Measurements from ENCODE around the gene TIAM2. TPM values are rescaled to one million over a fixed set of nuclear protein-coding genes. Genes with fewer than 3 reads are reported as not detected.

The TIAM2 gene
- total and polyA plus RNA-seq, 2 donors (not counting 3 experiments of a cell fraction or from before 2014, with no cell fraction given) = 9.6 to 18.5 TPM

GRCh38 chr6:155163601-155164000, 168.5 kb downstream of the TIAM2 start:
- Histone ChIP-seq H4K20me1 (replicated peaks; ENCODE audit: control insufficient read depth, extremely low read depth, insufficient read depth, low read length) (no peaks in the 10 kb centered on the region), H3K9ac (replicated peaks; ENCODE audit: extremely low read depth, insufficient read depth, low read length) (no peak overlapping the region), H3K27me3 (ENCODE audit: control insufficient read depth in 2 of 2, insufficient read depth in 2 of 2, low read length in 2 of 2) (no peaks in the 10 kb centered on the region), H3K36me3 (ENCODE audit: control insufficient read depth in 2 of 2, extremely low read depth in 1 of 2, insufficient read depth in 2 of 2, low read length in 2 of 2) (no peaks in the 10 kb centered on the region), H3K9me3 (replicated peaks; ENCODE audit: control insufficient read depth, insufficient read depth, low read length) (no peaks in the 10 kb centered on the region), H3K27ac (ENCODE audit: insufficient read depth, low read depth, low read length) (no peak overlapping the region), H3K4me3 (replicated peaks in 1 of 3; ENCODE audit: insufficient read depth in 1 of 3, low read depth in 1 of 3, low read length in 3 of 3) (no peak overlapping the region), H3K4me2 (ENCODE audit: insufficient read depth, low read length) (no peak overlapping the region), H3K9me1 (replicated peaks; ENCODE audit: control insufficient read depth, extremely low read depth, insufficient read depth, low read length) (no peaks in the 10 kb centered on the region), H2AFZ (ENCODE audit: low read depth, low read length) (no peak overlapping the region), H3K4me1 (ENCODE audit: control insufficient read depth, extremely low read depth, insufficient read depth, low read length) (peaks cover 3% of the 10 kb centered on the region), H3K79me2 (ENCODE audit: control insufficient read depth, insufficient read depth, low read length) (no peaks in the 10 kb centered on the region)
- DNase-seq (ENCODE audit: low read depth, low spot score) (no peak), FAIRE-seq (no peak)
- intact Hi-C loops (cut with micrococcal nuclease) (no loop called here), dilution Hi-C loops (cut with MboI; ENCODE audit: extremely low pct_ligation_motif_present, low sequenced_read_pairs) (no loop called here)
- CTCF ChIA-PET = interaction anchor here (0.8 kb wide), 1 partner anchor 684 kb away, joined by 4 read pairs; no protein-coding TSS in a partner anchor
- POLR2A ChIA-PET = no interaction called here
- BruUV-seq (replicated peaks) = no TSS peak
- TF ChIP-seq JUN (IDR thresholded peaks at IDR 0.05; ENCODE audit: borderline replicate concordance, insufficient read depth, insufficient read length, low read depth) (no peak), MYC (IDR thresholded peaks at IDR 0.05; ENCODE audit: low read depth, low read length) (no peak), POLR2AphosphoS5 (IDR thresholded peaks at IDR 0.05; ENCODE audit: insufficient read depth, low read depth, low read length) (no peak), EZH2 (IDR thresholded peaks at IDR 0.05; ENCODE audit: borderline replicate concordance, low read depth, low read length, severe bottlenecking) (no peak), POLR2A (IDR thresholded peaks at IDR 0.05; ENCODE audit: low read depth, low read length) (no peak), MAX (IDR thresholded peaks at IDR 0.05; ENCODE audit: insufficient read depth, insufficient read length) (no peak)

- TF ChIP-seq POLR2AphosphoS5 (IDR thresholded peaks at IDR 0.05; ENCODE audit: insufficient read depth, low read depth, low read length) = no peak
- BruUV-seq (replicated peaks) = no TSS peak
Observed at GRCh38 chr6:155165029-155165710, 170.1 kb downstream of the TIAM2 start.

More at GRCh38 chr6:155165029-155165710, 170.1 kb downstream of the TIAM2 start:
- H3K9ac ChIP-seq (replicated peaks; ENCODE audit: extremely low read depth, insufficient read depth, low read length) = no peak overlapping the region
- CTCF ChIA-PET = interaction anchor here (0.7 kb wide), 1 partner anchor 489 kb away, joined by 3 read pairs; no protein-coding TSS in a partner anchor
- FAIRE-seq (no peak), DNase-seq (ENCODE audit: low read depth, low spot score) (no peak)
- no peak overlapping the region for H3K4me3 ChIP-seq (replicated peaks in 1 of 3; ENCODE audit: insufficient read depth in 1 of 3, low read depth in 1 of 3, low read length in 3 of 3)
- intact Hi-C loops (cut with micrococcal nuclease) = no loop called here
- no peak overlapping the region for H3K4me2 ChIP-seq (ENCODE audit: insufficient read depth, low read length)
- H3K9me3 ChIP-seq (replicated peaks; ENCODE audit: control insufficient read depth, insufficient read depth, low read length) = no peaks in the 10 kb centered on the region
- no peak overlapping the region for H3K27ac ChIP-seq (ENCODE audit: insufficient read depth, low read depth, low read length)
- no peaks in the 10 kb centered on the region for H3K9me1 ChIP-seq (replicated peaks; ENCODE audit: control insufficient read depth, extremely low read depth, insufficient read depth, low read length)
- H4K20me1 ChIP-seq (replicated peaks; ENCODE audit: control insufficient read depth, extremely low read depth, insufficient read depth, low read length) = no peaks in the 10 kb centered on the region
- dilution Hi-C loops (cut with MboI; ENCODE audit: extremely low pct_ligation_motif_present, low sequenced_read_pairs) = no loop called here
- peaks cover 3% of the 10 kb centered on the region for H3K4me1 ChIP-seq (ENCODE audit: control insufficient read depth, extremely low read depth, insufficient read depth, low read length)
- POLR2A ChIA-PET = no interaction called here
- no peaks in the 10 kb centered on the region for H3K79me2 ChIP-seq (ENCODE audit: control insufficient read depth, insufficient read depth, low read length)
- H3K27me3 ChIP-seq (ENCODE audit: control insufficient read depth in 2 of 2, insufficient read depth in 2 of 2, low read length in 2 of 2) = no peaks in the 10 kb centered on the region
- H2AFZ ChIP-seq (ENCODE audit: low read depth, low read length) = no peak overlapping the region
- no peaks in the 10 kb centered on the region for H3K36me3 ChIP-seq (ENCODE audit: control insufficient read depth in 2 of 2, extremely low read depth in 1 of 2, insufficient read depth in 2 of 2, low read length in 2 of 2)

All from endothelial cell of umbilical vein (primary cell).